HepG2 (cell line): ENCODE data around the gene PSAP. TPM values are rescaled to one million over a fixed set of nuclear protein-coding genes. Genes with fewer than 3 reads are reported as not detected.

ENCODE experiments used
- ATAC-seq: fragments of 200-7000 bp; cut with Tn5 transposase; 3 replicates; pipeline ENCODE4 v1.9.1; 2020; ENCODE audit warnings: mild to moderate bottlenecking, moderate library complexity
- BruUV-seq: library from RNA; stranded (reverse); fragments of 400-500 nt; replicated peaks from 2 replicates; lab custom pipeline; 2021; lab: Mats Ljungman, UMichigan
- CTCF ChIA-PET: fragments of 300-600 bp; formaldehyde crosslinking; extraction: SDS; loops from one replicate; lab custom pipeline; 2021; ENCODE audit warnings: low total read pairs, inconsistent platforms, low intra/inter-chr PET ratio; lab: Yijun Ruan, JAX
- POLR2A ChIA-PET: fragments of 350-600 bp; sonication (Branson Sonifier 250); formaldehyde crosslinking; loops from one replicate; lab custom pipeline; 2020; ENCODE audit warnings: antibody characterized with exemption, inconsistent platforms; lab: Yijun Ruan, JAX
- DNase-seq: peaks from one replicate; pipeline ENCODE4 v3.0.0-alpha.2; 2015; ENCODE audit warnings: low spot score
- FAIRE-seq: peaks from 3 replicates; lab custom pipeline; 2011; peaks lifted over from hg19 to GRCh38; lab: Jason Lieb, UNC
- H2AFZ ChIP-seq: one replicate; pipeline ENCODE4 v1.6.1; 2011; ENCODE audit warnings: low read length, inconsistent platforms
- H3K27ac ChIP-seq: fragments of 300-600 bp; 3 replicates; pipeline ENCODE4 v1.8.0; 2011; ENCODE audit warnings: mixed run types, mild to moderate bottlenecking, mixed read lengths, low read length, inconsistent platforms; ENCODE audit not compliant: insufficient read depth; ENCODE audit errors: extremely low read length
- H3K27me3 ChIP-seq, 2 experiments: fragments of 200-600 bp in 1 of 2; 2 replicates in 1 of 2; 3 replicates in 1 of 2; pipeline versions ENCODE4 v1.6.0 to v1.8.0; 2011; ENCODE audit warnings: low read length in 2 of 2, mild to moderate bottlenecking in 2 of 2, moderate library complexity in 2 of 2, inconsistent platforms in 1 of 2; ENCODE audit not compliant: insufficient read depth in 2 of 2, control insufficient read depth in 1 of 2
- H3K36me3 ChIP-seq, 2 experiments: fragments of 200-600 bp in 1 of 2; replicated peaks in 1 of 2; 2 replicates in 1 of 2; 3 replicates in 1 of 2; pipeline versions ENCODE4 v1.5.1 to v1.8.0; 2011; ENCODE audit warnings: low read length in 2 of 2, inconsistent platforms in 1 of 2; ENCODE audit not compliant: insufficient read depth in 2 of 2, control insufficient read depth in 1 of 2
- H3K4me1 ChIP-seq: 2 replicates; pipeline ENCODE4 v1.5.1; 2012; ENCODE audit warnings: low read length, inconsistent platforms; ENCODE audit not compliant: insufficient read depth
- H3K4me2 ChIP-seq: 2 replicates; pipeline ENCODE4 v1.6.0; 2011; ENCODE audit warnings: low read depth, low read length, inconsistent platforms
- H3K4me3 ChIP-seq, 3 experiments: fragments of 200-600 bp in 1 of 3; sonication (generic), shearing (Covaris generic) in 1 of 3; replicated peaks in 1 of 3; 2 replicates each; pipeline ENCODE4 v1.5.1; 2011 to 2016; ENCODE audit warnings: low read length in 3 of 3, inconsistent platforms in 2 of 3, low read depth in 2 of 3, mild to moderate bottlenecking in 2 of 3, control low read depth in 1 of 3, mixed read lengths in 1 of 3; ENCODE audit not compliant: insufficient read depth in 1 of 3
- H3K79me2 ChIP-seq: one replicate; pipeline ENCODE4 v1.6.1; 2011; ENCODE audit warnings: low read length, inconsistent platforms; ENCODE audit not compliant: insufficient read depth
- H3K9ac ChIP-seq: 2 replicates; pipeline ENCODE4 v1.6.0; 2011; ENCODE audit warnings: mild to moderate bottlenecking, low read depth, low read length, inconsistent platforms; ENCODE audit not compliant: insufficient read depth
- H3K9me3 ChIP-seq: 2 replicates; pipeline ENCODE4 v1.5.1; 2012; ENCODE audit warnings: mild to moderate bottlenecking, low read length
- H4K20me1 ChIP-seq: 2 replicates; pipeline ENCODE4 v1.6.0; 2011; ENCODE audit warnings: inconsistent platforms, mild to moderate bottlenecking, low read length, moderate library complexity; ENCODE audit not compliant: insufficient read depth
- FOXO1 ChIP-seq: sonication (generic); formaldehyde crosslinking; IDR thresholded peaks from 2 replicates; pipeline ENCODE4 v1.4.0; 2020; ENCODE audit warnings: missing genetic modification reagents
- JUND ChIP-seq: sonication (generic); formaldehyde crosslinking; IDR thresholded peaks from 2 replicates; pipeline ENCODE4 v1.8.0; 2022; ENCODE audit warnings: mild to moderate bottlenecking, missing genetic modification reagents
- NPAS2 ChIP-seq: sonication (generic); formaldehyde crosslinking; IDR thresholded peaks from 2 replicates; pipeline ENCODE4 v1.8.0; 2022; ENCODE audit warnings: mild to moderate bottlenecking, missing genetic modification reagents, borderline replicate concordance
- PRDM15 ChIP-seq: sonication (generic); formaldehyde crosslinking; IDR thresholded peaks from 2 replicates; pipeline ENCODE4 v1.4.0; 2020; ENCODE audit warnings: missing genetic modification reagents
- ZNF615 ChIP-seq: sonication (generic); formaldehyde crosslinking; IDR thresholded peaks from 2 replicates; pipeline ENCODE4 v1.5.0; 2020; ENCODE audit warnings: mild to moderate bottlenecking, missing genetic modification reagents, borderline replicate concordance
- ZNF703 ChIP-seq: sonication (generic); formaldehyde crosslinking; IDR thresholded peaks from 2 replicates; pipeline ENCODE4 v1.5.1; 2020; ENCODE audit warnings: missing genetic modification reagents, mild to moderate bottlenecking, moderate library complexity, borderline replicate concordance
- WGBS: methylation state at CpG from one replicate; pipeline ENCODE4 v1.1.6; 2017; ENCODE audit warnings: low lambda C conversion rate; 5-methylcytosine and 5-hydroxymethylcytosine counted together
- in situ Hi-C: cut with HindIII; loops from 2 replicates; pipeline ENCODE4 v1.10.0; 2017; ENCODE audit warnings: low pct_unique_long_range_greater_than_20kb; ENCODE audit not compliant: extremely low pct_ligation_motif_present
- intact Hi-C: fragments of 100-400 bp; cut with micrococcal nuclease; formaldehyde crosslinking; loops from one replicate; pipeline ENCODE4 v1.10.0; 2022; ENCODE audit not compliant: unreplicated experiment
- polyA plus RNA-seq, 8 experiments: library from polyadenylated mRNA; depleted of rRNA in 3 of 8; stranded (reverse) in 7 of 8; unstranded in 1 of 8; fragments of >200 nt; fragmentation: Illumina TruSeq in 4 of 8; extraction: Trizol in 4 of 8; gene quantifications; 2 replicates each; pipeline versions ENCODE4 v1.2.1 to v1.2.3, GENCODE V29; 2011 to 2016; ENCODE audit warnings: low read depth in 4 of 8, missing spikeins in 1 of 8, mixed read lengths in 1 of 8; ENCODE audit not compliant: insufficient read depth in 1 of 8
- total RNA-seq, 5 experiments: library from RNA; depleted of rRNA; stranded (reverse); fragments of >200 nt; fragmentation: Illumina TruSeq; extraction: Trizol; gene quantifications; 2 replicates each; pipeline ENCODE4 v1.2.3, GENCODE V29; 2016; ENCODE audit warnings: low read depth in 1 of 5

Gene PSAP
- total and polyA plus RNA-seq, 2 of the 13 experiments (the other 11 are each of a cell fraction or from before 2014, with no cell fraction given) = 323 to 643 TPM

DNA sequence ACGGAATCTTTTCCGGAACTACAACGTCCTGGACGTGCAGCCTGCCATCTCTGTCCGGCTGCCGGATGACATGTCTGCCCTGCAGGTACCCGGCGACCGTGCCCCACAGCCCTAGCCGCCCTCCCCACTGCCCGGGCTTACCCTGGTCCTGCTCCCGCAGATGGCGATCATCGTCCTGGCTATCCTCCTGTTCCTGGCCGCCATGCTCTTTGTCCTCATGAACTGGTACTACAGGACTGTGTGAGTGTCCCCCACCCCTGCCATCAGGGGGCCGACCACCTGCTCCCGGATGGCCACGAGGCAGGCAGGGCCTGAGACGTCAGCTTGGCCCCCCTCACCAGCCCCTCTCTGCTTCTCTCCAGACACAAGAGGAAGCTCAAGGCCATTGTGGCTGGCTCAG lies 39.7 kb downstream of the PSAP start:
- no TSS peak for BruUV-seq
- H3K27ac ChIP-seq = no peak overlapping the region
- TF ChIP-seq PRDM15 (no peak), FOXO1 (CRISPR knock-in tag) (no peak), ZNF615 (CRISPR knock-in tag) (no peak), JUND (CRISPR knock-in tag) (no peak), ZNF703 (CRISPR knock-in tag) (no peak), NPAS2 (no peak)
- TF ChIP-seq, all 625 proteins: peak for 0
- no peaks in the 10 kb centered on the region for H3K79me2 ChIP-seq
- peaks cover 7 to 11% of the 10 kb centered on the region in 2 experiments; a peak in 4 of 5 replicates for H3K36me3 ChIP-seq
- H3K27me3 ChIP-seq = 0 out of 5 replicates have a peak, but pooled peaks cover 0 to 5% of the 10 kb centered on the region in 2 experiments
- intact Hi-C loops (loop anchor here (5.0 kb wide), 1 partner anchor 39 kb away; the partner anchor contains the start of gene VSIR), in situ Hi-C loops (no loop called here)
- FAIRE-seq (no peak), ATAC-seq (peak; percentile 1; the same call in 2 of the 3 replicates), DNase-seq (no peak)
- CTCF ChIA-PET = interaction anchor here (1.2 to 1.3 kb wide), 2 partner anchors 85 to 103 kb away, joined by 3 read pairs; no protein-coding TSS in a partner anchor
- POLR2A ChIA-PET = interaction anchor here (1.0 kb wide), 1 partner anchor 40 kb away, joined by 3 read pairs; the partner anchor contains the start of gene PSAP
- H3K4me2 ChIP-seq = no peak overlapping the region
- no peaks in the 10 kb centered on the region for H4K20me1 ChIP-seq
- no peaks in the 10 kb centered on the region for H3K9me3 ChIP-seq
- H2AFZ ChIP-seq = no peak overlapping the region
- H3K4me1 ChIP-seq = peaks cover 1% of the 10 kb centered on the region; the same call in 1 of the 2 replicates
- no peak overlapping the region for H3K9ac ChIP-seq
- no peak overlapping the region for H3K4me3 ChIP-seq
- WGBS = 78% methylated on average over 11 of the region's 19 CpGs
